PC-3 (cell line): ENCODE results near the gene TBCEL. TPM values are rescaled to one million over a fixed set of nuclear protein-coding genes. Genes with fewer than 3 reads are reported as not detected.

Source experiments
- ATAC-seq: fragments of 200-7000 bp; cut with Tn5 transposase; 2 replicates; pipeline ENCODE4 v1.9.1; 2020; ENCODE audit warnings: mild to moderate bottlenecking, moderate library complexity
- BruUV-seq: library from RNA; stranded (reverse); fragments of 400-500 nt; replicated peaks from 2 replicates; lab custom pipeline; 2021; lab: Mats Ljungman, UMichigan
- CTCF ChIA-PET: fragments of 300-600 bp; sonication (Branson Sonifier 250); formaldehyde crosslinking; loops from one replicate; lab custom pipeline; 2022; ENCODE audit warnings: antibody characterized with exemption; lab: Charles Lee
- POLR2A ChIA-PET: fragments of 300-600 bp; sonication (Branson Sonifier 250); formaldehyde crosslinking; loops from one replicate; lab custom pipeline; 2022; ENCODE audit warnings: antibody characterized with exemption; ENCODE audit not compliant: unreplicated experiment; lab: Charles Lee
- DNase-seq: peaks from one replicate; pipeline ENCODE4 v3.0.0-alpha.2; 2015
- H2AFZ ChIP-seq: fragments of 300-600 bp; sonication (generic); 2 replicates; pipeline ENCODE4 v1.6.0; 2016; ENCODE audit warnings: antibody characterized with exemption, low read length
- H3F3A ChIP-seq: fragments of 300-600 bp; sonication (generic); one replicate; pipeline ENCODE4 v1.6.0; 2017; ENCODE audit warnings: antibody characterized with exemption, low read length, control low read depth, mild to moderate bottlenecking; ENCODE audit not compliant: unreplicated experiment
- H3K27ac ChIP-seq: fragments of 300-600 bp; sonication (generic); 2 replicates; pipeline ENCODE4 v1.5.1; 2016; ENCODE audit warnings: mild to moderate bottlenecking, low read length
- H3K27me3 ChIP-seq: fragments of 300-600 bp; sonication (generic); 2 replicates; pipeline ENCODE4 v1.6.1; 2016; ENCODE audit warnings: low read length, mixed read lengths
- H3K36me3 ChIP-seq: fragments of 300-600 bp; sonication (generic); 2 replicates; pipeline ENCODE4 v1.6.1; 2016; ENCODE audit warnings: low read depth, mixed run types, low read length, mixed read lengths
- H3K4me1 ChIP-seq: fragments of 300-600 bp; sonication (generic); 2 replicates; pipeline ENCODE4 v1.5.1; 2016; ENCODE audit warnings: low read length; ENCODE audit not compliant: insufficient read depth
- H3K4me2 ChIP-seq: fragments of 300-600 bp; sonication (generic); 2 replicates; pipeline ENCODE4 v1.6.0; 2016; ENCODE audit warnings: low read length
- H3K4me3 ChIP-seq: fragments of 300-600 bp; sonication (generic); 2 replicates; pipeline ENCODE4 v1.5.1; 2016; ENCODE audit warnings: mild to moderate bottlenecking, low read length, mixed read lengths
- H3K79me2 ChIP-seq: fragments of 300-600 bp; sonication (generic); 2 replicates; pipeline ENCODE4 v1.6.1; 2017; ENCODE audit warnings: low read length, mixed read lengths
- H3K9ac ChIP-seq: fragments of 300-600 bp; sonication (generic); 2 replicates; pipeline ENCODE4 v1.6.0; 2016; ENCODE audit warnings: mild to moderate bottlenecking, low read length
- H3K9me2 ChIP-seq: fragments of 300-600 bp; sonication (generic); replicated peaks from 2 replicates; pipeline ENCODE4 v1.6.1; 2016; ENCODE audit warnings: mixed run types, low read length, mixed read lengths
- H3K9me3 ChIP-seq: fragments of 300-600 bp; sonication (generic); 2 replicates; pipeline ENCODE4 v1.6.1; 2016; ENCODE audit warnings: low read length, mixed read lengths
- H4K20me1 ChIP-seq: fragments of 300-600 bp; sonication (generic); 2 replicates; pipeline ENCODE4 v1.6.1; 2016; ENCODE audit warnings: low read length, mixed read lengths
- EZH2 ChIP-seq: fragments of 300-600 bp; sonication (generic); IDR thresholded peaks from one replicate; pipeline ENCODE4 v1.6.1; 2017; ENCODE audit warnings: antibody characterized with exemption, mild to moderate bottlenecking, low read length; ENCODE audit not compliant: unreplicated experiment
- EZH2phosphoT487 ChIP-seq: fragments of 300-600 bp; sonication (generic); IDR thresholded peaks from 2 replicates; pipeline ENCODE4 v1.6.1; 2018; ENCODE audit warnings: mild to moderate bottlenecking, antibody characterized with exemption, low read length, borderline replicate concordance
- intact Hi-C: fragments of 100-400 bp; cut with micrococcal nuclease; formaldehyde crosslinking; loops from 2 replicates; pipeline ENCODE4 v1.9.0; 2023
- total RNA-seq: library from RNA; depleted of rRNA; stranded (reverse); fragments of >200 nt; gene quantifications from 2 replicates; pipeline ENCODE4 v1.2.3, GENCODE V29; 2014; rRNA removed
- TF ChIP-seq, protein P1 (sequence below): fragments of 300-600 bp; sonication (generic); conservative IDR thresholded peaks from 2 replicates; pipeline ENCODE4 v1.5.1; 2017; ENCODE audit warnings: antibody characterized with exemption, low read depth, mild to moderate bottlenecking, low read length

Gene TBCEL
- total RNA-seq, 1 experiment from 2014 or later = 6.6 TPM

DNA sequence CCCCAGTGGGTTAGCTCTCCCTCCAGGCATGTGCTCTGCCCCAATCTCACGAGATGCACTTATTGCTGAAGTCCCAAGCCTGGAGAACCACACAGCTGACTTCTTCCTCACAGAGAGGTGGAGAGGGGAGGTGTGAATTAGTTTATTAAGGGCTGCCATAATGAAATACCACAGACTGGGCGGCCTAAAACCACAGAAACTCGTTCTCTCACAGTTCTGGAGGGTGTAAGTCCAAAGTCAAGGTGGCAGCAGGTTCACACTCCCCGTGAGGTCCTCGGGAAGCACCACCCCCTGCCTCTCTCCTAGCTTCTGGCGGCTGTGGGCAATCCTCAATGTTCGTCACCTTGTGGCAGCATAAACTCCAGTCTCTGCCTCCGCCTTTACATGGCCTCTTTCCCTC is 116.5 kb downstream of the TBCEL start:
- ATAC-seq (no peak), DNase-seq (no peak)
- Histone ChIP-seq H3K4me2 (no peak overlapping the region), H3K9me3 (no peaks in the 10 kb centered on the region), H2AFZ (no peak overlapping the region), H3K9me2 (no peaks in the 10 kb centered on the region), H3K79me2 (no peaks in the 10 kb centered on the region), H3F3A (no peaks in the 10 kb centered on the region), H4K20me1 (no peaks in the 10 kb centered on the region), H3K4me3 (no peak overlapping the region), H3K27me3 (peaks cover 2% of the 10 kb centered on the region), H3K4me1 (peaks cover 10% of the 10 kb centered on the region), H3K36me3 (no peaks in the 10 kb centered on the region), H3K27ac (no peak overlapping the region), H3K9ac (no peak overlapping the region)
- POLR2A ChIA-PET = no interaction called here
- no TSS peak for BruUV-seq
- intact Hi-C loops = no loop called here
- CTCF ChIA-PET = no interaction called here
- TF ChIP-seq EZH2 (no peak), EZH2phosphoT487 (no peak)
- TF ChIP-seq, protein P1, sequence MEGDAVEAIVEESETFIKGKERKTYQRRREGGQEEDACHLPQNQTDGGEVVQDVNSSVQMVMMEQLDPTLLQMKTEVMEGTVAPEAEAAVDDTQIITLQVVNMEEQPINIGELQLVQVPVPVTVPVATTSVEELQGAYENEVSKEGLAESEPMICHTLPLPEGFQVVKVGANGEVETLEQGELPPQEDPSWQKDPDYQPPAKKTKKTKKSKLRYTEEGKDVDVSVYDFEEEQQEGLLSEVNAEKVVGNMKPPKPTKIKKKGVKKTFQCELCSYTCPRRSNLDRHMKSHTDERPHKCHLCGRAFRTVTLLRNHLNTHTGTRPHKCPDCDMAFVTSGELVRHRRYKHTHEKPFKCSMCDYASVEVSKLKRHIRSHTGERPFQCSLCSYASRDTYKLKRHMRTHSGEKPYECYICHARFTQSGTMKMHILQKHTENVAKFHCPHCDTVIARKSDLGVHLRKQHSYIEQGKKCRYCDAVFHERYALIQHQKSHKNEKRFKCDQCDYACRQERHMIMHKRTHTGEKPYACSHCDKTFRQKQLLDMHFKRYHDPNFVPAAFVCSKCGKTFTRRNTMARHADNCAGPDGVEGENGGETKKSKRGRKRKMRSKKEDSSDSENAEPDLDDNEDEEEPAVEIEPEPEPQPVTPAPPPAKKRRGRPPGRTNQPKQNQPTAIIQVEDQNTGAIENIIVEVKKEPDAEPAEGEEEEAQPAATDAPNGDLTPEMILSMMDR = no peak

Other genes starting within 250 kb of the TBCEL start
- gene TECTA, start 77.1 kb downstream of the TBCEL start, total RNA-seq = 0.11 and 0.46 TPM in 2 replicates